ENCODE results near the gene CCDC88C. TPM values are rescaled to one million over a fixed set of nuclear protein-coding genes. Genes with fewer than 3 reads are reported as not detected.

The CCDC88C gene
- total and polyA plus RNA-seq, 11 donors: 2.4 to 15.6 (median 4.8) TPM

DNA sequence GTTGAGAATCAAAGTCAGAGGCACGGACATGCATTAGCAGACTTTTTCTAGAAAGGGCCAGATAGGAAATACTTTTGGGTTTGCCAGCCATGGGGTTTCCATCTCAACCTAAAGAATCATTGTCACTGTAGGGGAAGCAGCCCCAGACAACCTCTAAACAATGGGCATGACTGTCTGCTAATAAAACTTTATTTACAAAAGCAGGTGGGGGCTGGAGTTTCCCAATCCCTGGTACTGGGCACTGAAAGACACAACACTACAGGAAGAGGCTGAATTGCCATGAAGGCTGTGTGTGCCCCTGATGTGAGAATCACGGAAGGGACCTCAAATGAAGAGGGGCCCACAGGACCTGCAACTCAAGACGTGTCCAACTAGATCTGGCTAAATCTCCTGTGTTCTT lies 111.1 kb downstream of the CCDC88C start:
- TF ChIP-seq POLR2A (IDR thresholded peaks at IDR 0.05): no peak
- TF ChIP-seq, protein P1, sequence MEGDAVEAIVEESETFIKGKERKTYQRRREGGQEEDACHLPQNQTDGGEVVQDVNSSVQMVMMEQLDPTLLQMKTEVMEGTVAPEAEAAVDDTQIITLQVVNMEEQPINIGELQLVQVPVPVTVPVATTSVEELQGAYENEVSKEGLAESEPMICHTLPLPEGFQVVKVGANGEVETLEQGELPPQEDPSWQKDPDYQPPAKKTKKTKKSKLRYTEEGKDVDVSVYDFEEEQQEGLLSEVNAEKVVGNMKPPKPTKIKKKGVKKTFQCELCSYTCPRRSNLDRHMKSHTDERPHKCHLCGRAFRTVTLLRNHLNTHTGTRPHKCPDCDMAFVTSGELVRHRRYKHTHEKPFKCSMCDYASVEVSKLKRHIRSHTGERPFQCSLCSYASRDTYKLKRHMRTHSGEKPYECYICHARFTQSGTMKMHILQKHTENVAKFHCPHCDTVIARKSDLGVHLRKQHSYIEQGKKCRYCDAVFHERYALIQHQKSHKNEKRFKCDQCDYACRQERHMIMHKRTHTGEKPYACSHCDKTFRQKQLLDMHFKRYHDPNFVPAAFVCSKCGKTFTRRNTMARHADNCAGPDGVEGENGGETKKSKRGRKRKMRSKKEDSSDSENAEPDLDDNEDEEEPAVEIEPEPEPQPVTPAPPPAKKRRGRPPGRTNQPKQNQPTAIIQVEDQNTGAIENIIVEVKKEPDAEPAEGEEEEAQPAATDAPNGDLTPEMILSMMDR (IDR thresholded peaks at IDR 0.05): no peak
- H3K36me3 ChIP-seq: peaks cover 0 to 68% (median 20%) of the 10 kb centered on the region in 9 donors
- H3K27me3 ChIP-seq: peaks cover 0 to 5% (median 0%) of the 10 kb centered on the region in 9 donors
- no peak overlapping the region for H3K27ac ChIP-seq
- intact Hi-C loops (cut with DNase I): no loop called here
- H3K4me3 ChIP-seq: no peak overlapping the region
- H3K4me1 ChIP-seq: peaks cover 0 to 18% (median 7%) of the 10 kb centered on the region in 12 donors
- WGBS, 4 donors: 86 to 95% (median 90%) methylated on average over 3 of the region's 3 CpGs
- ATAC-seq (no peak), DNase-seq (no peak)
- no peaks in the 10 kb centered on the region for H3K9me3 ChIP-seq

DNA sequence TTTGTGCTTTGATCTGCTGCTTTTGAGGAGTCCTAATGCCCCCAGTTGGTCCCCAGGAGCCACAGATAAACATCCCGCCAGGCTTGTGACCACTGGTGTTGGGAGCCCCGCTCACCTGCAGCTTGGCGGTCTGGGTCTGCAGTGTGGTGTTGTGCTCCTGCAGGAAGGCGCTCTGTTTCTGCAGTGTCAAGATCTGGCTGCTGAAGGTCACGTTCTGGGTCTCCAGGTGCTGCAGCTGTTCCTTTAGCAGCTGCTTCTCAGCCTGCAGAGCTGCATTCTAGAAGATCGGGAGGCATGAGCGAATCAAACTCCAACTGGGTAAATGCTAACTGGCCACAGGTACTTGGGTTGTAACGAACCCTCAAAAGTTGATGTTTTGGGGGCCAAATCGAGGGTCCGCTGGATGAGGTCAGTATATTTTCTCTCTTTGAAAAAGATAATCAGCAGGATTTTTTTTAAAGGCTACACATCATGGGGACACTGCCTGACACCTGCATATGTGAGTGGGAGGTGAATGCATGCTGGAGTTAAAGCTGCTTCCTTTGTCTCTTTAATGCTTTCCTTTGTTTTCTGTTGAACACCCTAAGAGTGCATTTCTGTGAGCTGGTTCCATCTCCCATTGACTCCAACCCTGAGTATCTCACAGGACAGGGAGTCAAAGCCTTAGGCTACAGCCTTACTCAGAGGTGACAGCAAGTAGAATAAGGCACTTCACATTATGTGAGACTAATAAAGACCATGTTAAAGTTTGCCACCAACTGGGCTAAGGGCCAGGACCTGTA lies 111.8 kb downstream of the CCDC88C start:
- Histone ChIP-seq H3K27me3 (peaks cover 0 to 5% (median 0%) of the 10 kb centered on the region in 9 donors), H3K9me3 (no peaks in the 10 kb centered on the region), H3K4me1 (peaks cover 0 to 18% (median 6%) of the 10 kb centered on the region in 12 donors), H3K36me3 (peaks cover 0 to 75% (median 20%) of the 10 kb centered on the region in 9 donors), H3K27ac (no peak overlapping the region), H3K4me3 (no peak overlapping the region)
- no peak for ATAC-seq
- TF ChIP-seq, protein P1 (IDR thresholded peaks at IDR 0.05): no peak
- no peak for TF ChIP-seq POLR2A (IDR thresholded peaks at IDR 0.05)
- no peak for DNase-seq
- intact Hi-C loops (cut with DNase I): no loop called here
- 84 to 90% (median 87%) methylated on average over 10 of the region's 10 CpGs for WGBS, 4 donors

DNA sequence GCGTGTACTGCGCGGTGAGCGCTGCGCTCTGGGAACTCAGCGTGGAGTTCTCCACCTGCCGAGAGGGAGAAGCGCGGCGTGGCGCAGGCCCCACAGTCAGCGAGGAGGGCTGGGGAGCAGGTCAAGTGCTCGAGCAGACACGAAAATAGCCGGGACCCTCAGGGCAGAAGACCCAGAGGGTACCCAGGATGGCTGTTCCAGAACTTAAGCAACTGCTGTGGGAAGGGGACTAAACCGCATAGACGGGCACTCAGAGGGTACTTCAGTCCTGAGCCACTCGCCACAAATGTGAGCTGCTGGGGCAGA lies 113.7 kb downstream of the CCDC88C start:
- Histone ChIP-seq H3K4me3 (no peak overlapping the region), H3K9me3 (no peaks in the 10 kb centered on the region), H3K27ac (peak overlapping the region in 5 of 12 donors; percentile 2 to 56 (median 51)), H3K27me3 (peaks cover 0 to 5% (median 0%) of the 10 kb centered on the region in 9 donors), H3K4me1 (peaks cover 0 to 20% (median 6%) of the 10 kb centered on the region in 12 donors), H3K36me3 (peaks cover 0 to 83% (median 10%) of the 10 kb centered on the region in 9 donors)
- no peak for TF ChIP-seq POLR2A (IDR thresholded peaks at IDR 0.05)
- TF ChIP-seq, protein P1 (IDR thresholded peaks at IDR 0.05): no peak
- ATAC-seq (no peak), DNase-seq (no peak)
- 63 to 86% (median 73%) methylated on average over 12 to 18 of the region's 18 CpGs for WGBS, 4 donors
- intact Hi-C loops (cut with DNase I): no loop called here

DNA sequence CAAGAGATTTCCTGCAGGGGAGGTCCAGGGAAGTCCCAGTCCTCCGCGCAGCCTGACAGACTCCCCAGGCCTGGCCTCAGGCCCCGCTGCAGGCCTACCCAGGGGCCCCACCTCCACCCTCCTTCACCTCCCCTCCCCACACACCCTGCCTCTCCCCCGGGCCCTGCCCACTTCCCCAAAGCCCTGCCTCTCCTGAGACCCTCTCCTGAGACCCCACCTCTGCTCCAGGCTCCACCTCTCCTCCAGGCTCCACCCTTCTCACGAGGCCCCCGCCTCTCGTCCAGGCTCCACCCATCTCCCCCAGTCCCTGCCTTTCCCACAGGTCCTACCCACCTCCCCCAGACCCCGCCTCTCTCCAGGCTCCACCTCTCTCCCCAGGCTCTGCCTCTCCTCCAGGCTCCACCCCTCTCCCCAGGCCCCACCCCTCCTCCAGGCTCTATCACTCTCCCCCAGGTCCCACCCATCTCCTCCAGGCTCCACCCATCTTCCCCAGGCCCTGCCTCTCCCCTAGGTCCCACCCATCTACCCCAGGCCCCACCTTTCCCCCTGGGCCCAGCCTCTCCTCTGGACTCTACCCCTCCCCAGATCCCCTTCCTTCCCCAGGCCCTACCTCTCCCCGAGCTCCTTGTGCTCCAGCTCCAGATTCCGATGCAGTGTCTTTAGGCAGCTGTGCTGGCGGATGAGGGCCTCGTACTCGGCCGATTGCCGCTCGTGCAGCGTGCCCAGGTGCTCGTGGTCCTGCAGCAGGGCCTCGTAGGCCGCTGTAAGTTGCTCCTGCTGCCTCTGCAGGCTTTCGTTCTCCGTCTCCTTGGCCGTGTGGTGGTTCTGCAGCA lies 114.3 kb downstream of the CCDC88C start:
- WGBS, 4 donors: 32 to 36% (median 33%) methylated on average over 20 to 23 of the region's 23 CpGs
- Histone ChIP-seq H3K4me1 (peaks cover 0 to 24% (median 6%) of the 10 kb centered on the region in 12 donors), H3K9me3 (no peaks in the 10 kb centered on the region), H3K27ac (peak overlapping the region in 7 of 12 donors; percentile 25 to 56 (median 46)), H3K36me3 (peaks cover 0 to 84% (median 9%) of the 10 kb centered on the region in 9 donors), H3K27me3 (peaks cover 0 to 5% (median 0%) of the 10 kb centered on the region in 9 donors), H3K4me3 (no peak overlapping the region)
- DNase-seq (peak; percentile 56 to 87 (median 77)), ATAC-seq (peak; percentile 72 to 88 (median 84))
- TF ChIP-seq, protein P1 (IDR thresholded peaks at IDR 0.05): no peak
- intact Hi-C loops (cut with DNase I): no loop called here
